ENCODE measurements around the gene HNRNPU. TPM values are rescaled to one million over a fixed set of nuclear protein-coding genes. Genes with fewer than 3 reads are reported as not detected.

Gene HNRNPU
- total and polyA plus RNA-seq, 2 of the 13 experiments (the other 11 are each of a cell fraction or from before 2014, with no cell fraction given) = 101 to 508 TPM

- peaks cover 65% of the 10 kb centered on the region for H4K20me1 ChIP-seq (ENCODE audit: insufficient read depth, low read length)
- H3K4me3 ChIP-seq (replicated peaks in 1 of 3; ENCODE audit: insufficient read depth in 1 of 3, low read depth in 2 of 3, low read length in 3 of 3) = no peak overlapping the region
- H3K9ac ChIP-seq (ENCODE audit: insufficient read depth, low read depth, low read length) = no peak overlapping the region
- peaks cover 77% of the 10 kb centered on the region for H3K79me2 ChIP-seq (ENCODE audit: insufficient read depth, low read length)
- H3K36me3 ChIP-seq (replicated peaks in 1 of 2; ENCODE audit: control insufficient read depth in 1 of 2, insufficient read depth in 2 of 2, low read length in 2 of 2) = peaks cover 23 to 87% of the 10 kb centered on the region in 2 experiments
- intact Hi-C loops (cut with micrococcal nuclease; ENCODE audit: unreplicated experiment) = no loop called here
- no peaks in the 10 kb centered on the region for H3K9me3 ChIP-seq (ENCODE audit: low read length)
- in situ Hi-C loops (cut with HindIII; ENCODE audit: extremely low pct_ligation_motif_present, low pct_unique_long_range_greater_than_20kb) = no loop called here
- TF ChIP-seq MAFK (conservative IDR thresholded peaks at IDR 0.05 in 1 of 2, IDR thresholded peaks at IDR 0.05 in 1 of 2; ENCODE audit: low read length in 2 of 2) (peak; percentile 49 to 65; a peak in 3 of 4 replicates), IRF9 (CRISPR knock-in tag; IDR thresholded peaks at IDR 0.05; ENCODE audit: borderline replicate concordance) (no peak), RBFOX2 (IDR thresholded peaks at IDR 0.05; ENCODE audit: low read depth, low read length) (0 out of 2 replicates have a peak, but pooled peaks have one; percentile 21), MAFF (IDR thresholded peaks at IDR 0.05; ENCODE audit: low read depth, low read length) (peak; percentile 52), ZFP36L2 (CRISPR knock-in tag; IDR thresholded peaks at IDR 0.05) (no peak), RBM22 (optimal IDR thresholded peaks at IDR 0.05; ENCODE audit: low read length) (peak; percentile 67)
- ATAC-seq (no peak), DNase-seq (ENCODE audit: low spot score) (no peak), FAIRE-seq (no peak)
- BruUV-seq (replicated peaks) = no TSS peak
- H3K4me2 ChIP-seq (ENCODE audit: low read depth, low read length) = no peak overlapping the region
- POLR2A ChIA-PET = interaction anchor here (8.0 kb wide), 1 partner anchor 21 kb away, joined by 163 read pairs; the partner anchor contains the start of gene COX20
- no peaks in the 10 kb centered on the region; a peak in 1 of 5 replicates for H3K27me3 ChIP-seq (ENCODE audit: control insufficient read depth in 1 of 2, insufficient read depth in 2 of 2, low read length in 2 of 2)
- peaks cover 55% of the 10 kb centered on the region for H3K4me1 ChIP-seq (ENCODE audit: insufficient read depth, low read length)
- CTCF ChIA-PET (ENCODE audit: low intra/inter-chr PET ratio, low total read pairs) = no interaction called here
- H2AFZ ChIP-seq (ENCODE audit: low read length) = no peak overlapping the region
- no peak overlapping the region for H3K27ac ChIP-seq (ENCODE audit: extremely low read length, insufficient read depth, low read length)
- 94% methylated on average over 3 of the region's 3 CpGs for WGBS (ENCODE audit: low lambda C conversion rate)
Observed at GRCh38 chr1:244857761-244858160, 6.6 kb downstream of the HNRNPU start.

GRCh38 chr1:244854865-244855578, 9.3 kb downstream of the HNRNPU start:
- FAIRE-seq (no peak), ATAC-seq (peak; percentile 22; the same call in 2 of the 3 replicates), DNase-seq (ENCODE audit: low spot score) (no peak)
- ChIA-PET CTCF (ENCODE audit: low intra/inter-chr PET ratio, low total read pairs) (no interaction called here), POLR2A (no interaction called here)
- Histone ChIP-seq H3K79me2 (ENCODE audit: insufficient read depth, low read length) (peaks cover 53% of the 10 kb centered on the region), H3K4me3 (replicated peaks in 1 of 3; ENCODE audit: insufficient read depth in 1 of 3, low read depth in 2 of 3, low read length in 3 of 3) (no peak overlapping the region), H3K9me3 (ENCODE audit: low read length) (no peaks in the 10 kb centered on the region), H3K9ac (ENCODE audit: insufficient read depth, low read depth, low read length) (no peak overlapping the region), H3K4me2 (ENCODE audit: low read depth, low read length) (no peak overlapping the region), H3K27me3 (ENCODE audit: control insufficient read depth in 1 of 2, insufficient read depth in 2 of 2, low read length in 2 of 2) (no peaks in the 10 kb centered on the region), H3K4me1 (ENCODE audit: insufficient read depth, low read length) (peaks cover 48% of the 10 kb centered on the region), H2AFZ (ENCODE audit: low read length) (no peak overlapping the region), H4K20me1 (ENCODE audit: insufficient read depth, low read length) (peaks cover 38% of the 10 kb centered on the region), H3K36me3 (replicated peaks in 1 of 2; ENCODE audit: control insufficient read depth in 1 of 2, insufficient read depth in 2 of 2, low read length in 2 of 2) (peaks cover 22 to 82% of the 10 kb centered on the region in 2 experiments), H3K27ac (ENCODE audit: extremely low read length, insufficient read depth, low read length) (no peak overlapping the region)
- in situ Hi-C loops (cut with HindIII; ENCODE audit: extremely low pct_ligation_motif_present, low pct_unique_long_range_greater_than_20kb) = no loop called here
- intact Hi-C loops (cut with micrococcal nuclease; ENCODE audit: unreplicated experiment) = no loop called here
- WGBS (ENCODE audit: low lambda C conversion rate) = 99% methylated on average over 7 of the region's 7 CpGs
- no TSS peak for BruUV-seq (replicated peaks)
- TF ChIP-seq POLR2A (IDR thresholded peaks at IDR 0.05; ENCODE audit: insufficient read depth in 1 of 2, low read depth in 2 of 2, low read length in 2 of 2) = peak in 1 of 2 experiments; percentile 6; a peak in 1 of 4 replicates
- peak; percentile 72 for TF ChIP-seq RBM22 (optimal IDR thresholded peaks at IDR 0.05; ENCODE audit: low read length)
- TF ChIP-seq ZNF496 (CRISPR knock-in tag; IDR thresholded peaks at IDR 0.05; ENCODE audit: insufficient replicate concordance) = no peak
- TF ChIP-seq POLR2G (IDR thresholded peaks at IDR 0.05; ENCODE audit: low read depth, low read length) = 0 out of 2 replicates have a peak, but pooled peaks have one; percentile 29
- TF ChIP-seq RBFOX2 (IDR thresholded peaks at IDR 0.05; ENCODE audit: low read depth, low read length) = peak; percentile 28; the same call in 1 of the 2 replicates

Measured in HepG2 (cell line).